ENCODE data around the gene TRAF1. TPM values are rescaled to one million over a fixed set of nuclear protein-coding genes. Genes with fewer than 3 reads are reported as not detected.

The TRAF1 gene
- total RNA-seq, 1 experiment from 2014 or later: 1.4 TPM

GRCh38 chr9:120922404-120923195 lies 4.0 kb downstream of the TRAF1 start:
- Histone ChIP-seq H3K27ac (ENCODE audit: insufficient read length, low read depth, low read length) (no peak overlapping the region), H3K4me1 (ENCODE audit: insufficient read depth, low read length) (peaks cover 5% of the 10 kb centered on the region; the same call in 1 of the 2 replicates), H3K9me3 (ENCODE audit: control insufficient read depth, low read depth, low read length) (no peaks in the 10 kb centered on the region), H3K9ac (ENCODE audit: extremely low read depth, insufficient read length, low read length) (no peak overlapping the region), H3K23me2 (ENCODE audit: insufficient read length, low read depth, low read length, poor library complexity, severe bottlenecking) (no peaks in the 10 kb centered on the region), H2BK15ac (ENCODE audit: low read depth, low read length) (no peak overlapping the region), H3K23ac (ENCODE audit: insufficient read length, low read depth, low read length) (no peak overlapping the region), H4K20me1 (ENCODE audit: control insufficient read depth, insufficient read depth, insufficient read length) (no peaks in the 10 kb centered on the region), H4K5ac (ENCODE audit: insufficient read length, low read depth, low read length) (no peak overlapping the region), H3K79me2 (ENCODE audit: insufficient read depth, low read length) (no peaks in the 10 kb centered on the region), H3T11ph (ENCODE audit: low read length) (no peak overlapping the region), H3K56ac (ENCODE audit: insufficient read length, low read depth, low read length) (no peak overlapping the region), H3K18ac (ENCODE audit: insufficient read length, low read depth, low read length) (no peak overlapping the region), H2BK20ac (ENCODE audit: low read depth, low read length, poor library complexity, severe bottlenecking) (no peak overlapping the region), H2BK120ac (ENCODE audit: low read depth, low read length, poor library complexity, severe bottlenecking) (no peak overlapping the region), H3K14ac (ENCODE audit: insufficient read depth, low read length) (no peak overlapping the region), H3K4ac (ENCODE audit: low read depth, low read length) (no peak overlapping the region), H4K8ac (replicated peaks; ENCODE audit: insufficient read length, low read depth, low read length) (no peak overlapping the region), H2AK5ac (ENCODE audit: insufficient read length, low read length) (no peak overlapping the region), H3K27me3 (ENCODE audit: insufficient read depth, low read length) (no peaks in the 10 kb centered on the region), H2AFZ (ENCODE audit: low read length) (no peak overlapping the region), H2BK5ac (ENCODE audit: insufficient read length, low read length) (no peak overlapping the region), H3K4me2 (ENCODE audit: insufficient read depth, insufficient read length, low read length) (no peak overlapping the region), H3K79me1 (ENCODE audit: insufficient read depth, low read depth, low read length, poor library complexity, severe bottlenecking) (no peaks in the 10 kb centered on the region), H4K91ac (ENCODE audit: insufficient read length, low read depth, low read length) (no peak overlapping the region), H2BK12ac (ENCODE audit: insufficient read length, low read depth, low read length) (no peak overlapping the region)
- H3K4me1 Mint-ChIP-seq: peaks cover 50 to 65% of the 10 kb centered on the region in 2 experiments
- H3K9me3 Mint-ChIP-seq: peaks cover 0 to 1% of the 10 kb centered on the region in 2 experiments; a peak in 1 of 5 replicates
- H3K27ac Mint-ChIP-seq: no peak overlapping the region
- H3K36me3 Mint-ChIP-seq (ENCODE audit: insufficient read depth in 1 of 3, low read depth in 3 of 3): peaks cover 0 to under 1% (median 0%) of the 10 kb centered on the region in 3 experiments; a peak in 1 of 7 replicates
- no CpG with 5 or more reads among the region's 7 CpGs for WGBS (ENCODE audit: extremely low coverage, insufficient read length, low lambda C conversion rate)
- DNase-seq: no peak
- H3K4me3 Mint-ChIP-seq: no peak overlapping the region
- peaks cover 6% of the 10 kb centered on the region for H3K27me3 Mint-ChIP-seq (ENCODE audit: low read depth)
- TF ChIP-seq CTCF (conservative IDR thresholded peaks at IDR 0.05): no peak
